Activated T-helper 1 cell treated with anti-CD3 and anti-CD28 coated beads, Interleukin-2, amount 50 U/mL, for 16 hours (primary cell): ENCODE results near the gene VPREB3.

Experiments
- DNase-seq, 2 donors: peaks; one replicate each; pipeline ENCODE4 v3.0.0-alpha.2; 2020; ENCODE audit warnings: low read depth in 1 of 2, low spot score in 1 of 2

VPREB3 gene

GRCh38 chr22:23783265-23784150, 29.3 kb upstream of the VPREB3 start:
- no peak for DNase-seq

DNA sequence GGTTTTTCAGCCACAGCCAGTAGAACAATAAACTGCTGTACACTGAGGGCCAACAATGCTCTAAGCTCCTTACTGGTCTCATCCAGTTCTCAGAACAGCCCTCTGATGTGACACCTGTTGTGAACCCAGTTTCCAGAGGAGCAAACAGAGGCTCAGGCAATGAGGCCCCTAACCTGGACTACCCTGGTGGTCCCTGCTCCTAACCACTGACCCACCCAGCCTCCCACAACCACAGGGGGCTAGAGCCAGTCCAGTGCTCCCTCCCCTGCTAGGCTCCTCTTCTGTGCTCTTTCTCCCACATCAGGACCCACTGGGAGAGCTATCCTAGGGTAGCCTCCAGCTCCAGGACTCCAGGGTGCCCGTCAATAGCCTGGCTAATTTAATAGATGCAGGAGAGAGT, 28.5 kb upstream of the VPREB3 start:
- no peak for DNase-seq

GRCh38 chr22:23782252-23782651, 28.0 kb upstream of the VPREB3 start:
- no peak for DNase-seq

- DNase-seq: no peak
These were observed 27.4 kb upstream of the VPREB3 start for GRCh38 chr22:23781511-23782183.

- DNase-seq: no peak
These were observed 26.8 kb upstream of the VPREB3 start for GRCh38 chr22:23781065-23781464.

DNA sequence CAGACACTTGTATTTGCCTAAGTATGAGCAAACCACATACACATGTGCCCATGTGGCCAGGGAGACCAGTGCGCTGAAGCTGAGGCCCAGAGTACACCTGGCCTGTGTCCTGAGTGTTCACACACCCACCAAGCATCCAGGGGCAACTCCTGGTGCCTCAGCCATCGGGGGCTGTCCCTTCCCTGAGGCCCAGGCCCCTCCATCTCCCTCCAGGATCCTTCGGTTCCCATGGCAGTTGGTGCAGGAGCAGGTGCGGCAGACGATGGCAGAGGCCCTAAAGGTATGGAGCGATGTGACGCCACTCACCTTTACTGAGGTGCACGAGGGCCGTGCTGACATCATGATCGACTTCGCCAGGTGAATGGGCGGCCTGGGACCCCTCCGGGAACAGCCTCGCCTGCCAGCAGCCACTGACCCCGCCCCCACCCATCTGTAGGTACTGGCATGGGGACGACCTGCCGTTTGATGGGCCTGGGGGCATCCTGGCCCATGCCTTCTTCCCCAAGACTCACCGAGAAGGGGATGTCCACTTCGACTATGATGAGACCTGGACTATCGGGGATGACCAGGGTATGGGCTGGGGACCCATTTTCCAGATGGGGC, 26.0 kb upstream of the VPREB3 start:
- DNase-seq: no peak

DNA sequence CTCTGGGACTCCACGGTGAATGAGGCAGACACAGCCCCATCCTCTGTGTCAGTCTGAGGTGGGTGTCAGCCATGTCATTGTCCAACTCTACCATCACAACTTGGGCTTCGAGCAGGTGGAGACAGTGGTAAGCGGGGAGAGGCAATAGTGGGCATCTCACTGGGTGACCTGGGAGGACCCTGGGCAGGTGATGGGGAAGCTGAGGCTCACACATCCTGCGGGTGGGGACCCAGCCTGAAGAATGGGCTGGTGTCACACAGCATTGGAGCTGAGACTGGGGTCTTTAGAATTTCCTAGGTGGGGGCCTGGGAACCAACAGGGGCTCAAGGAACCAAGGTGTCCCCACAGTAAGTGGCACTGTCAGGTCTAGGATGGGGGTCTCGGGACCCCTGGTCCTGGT, 25.5 kb upstream of the VPREB3 start:
- no peak for DNase-seq

GRCh38 chr22:23779083-23779482, 24.9 kb upstream of the VPREB3 start:
- DNase-seq: no peak

DNA sequence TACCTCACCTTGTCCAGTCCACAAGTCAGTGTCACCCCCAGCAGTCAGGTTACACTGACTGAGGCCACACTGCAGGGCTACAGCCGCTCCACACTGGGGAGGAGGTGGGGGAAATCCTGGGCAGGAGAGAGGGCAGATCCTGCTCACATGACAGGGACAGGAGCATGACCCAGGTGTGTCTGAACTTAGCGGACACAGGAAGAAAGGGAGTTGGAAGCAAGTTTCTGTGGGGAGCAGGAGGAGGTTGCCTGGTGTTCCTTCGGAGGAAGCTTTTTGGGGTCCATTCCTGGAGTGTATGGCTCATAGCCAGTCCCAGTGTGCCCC, 24.3 kb upstream of the VPREB3 start:
- no peak for DNase-seq

DNA sequence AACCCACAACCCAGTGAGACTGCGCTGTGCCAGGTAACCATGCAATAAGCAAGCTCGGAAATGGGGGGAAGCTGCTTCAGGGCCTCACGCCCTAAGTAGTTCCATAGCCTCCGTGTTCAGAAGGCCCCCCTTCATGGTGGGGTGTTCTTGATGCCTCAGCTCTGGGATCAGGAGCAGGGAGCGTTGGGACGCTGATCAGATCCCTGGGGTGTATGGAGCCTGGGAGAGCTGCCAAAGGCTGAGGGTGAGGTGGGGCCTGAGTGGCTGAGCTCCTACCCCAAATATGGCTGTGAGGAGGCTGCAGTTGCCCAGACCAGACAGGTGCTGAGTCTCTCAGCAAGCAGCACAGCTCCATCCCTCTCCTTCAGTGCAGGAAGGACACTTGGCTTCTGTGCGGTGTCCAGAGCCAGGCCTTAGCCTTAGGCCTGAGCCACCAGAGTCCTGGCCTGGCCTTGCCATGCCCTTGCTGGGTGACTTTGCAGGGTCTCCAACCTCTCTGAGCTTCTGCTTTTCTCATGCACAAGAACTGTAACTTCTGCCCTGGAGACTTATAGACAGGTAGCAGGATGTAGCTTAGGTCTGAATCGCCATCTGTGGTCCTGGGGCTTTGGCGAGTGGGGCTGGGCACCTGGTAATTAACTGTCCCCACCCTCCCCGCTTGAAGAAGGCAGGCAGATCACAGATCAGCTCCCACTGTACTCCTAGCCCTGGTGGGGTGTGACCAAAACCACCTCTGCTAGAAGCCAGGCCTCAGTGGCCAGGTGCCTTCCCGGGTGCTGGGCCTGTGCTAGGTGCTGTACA, 23.8 kb upstream of the VPREB3 start:
- DNase-seq: no peak

DNA sequence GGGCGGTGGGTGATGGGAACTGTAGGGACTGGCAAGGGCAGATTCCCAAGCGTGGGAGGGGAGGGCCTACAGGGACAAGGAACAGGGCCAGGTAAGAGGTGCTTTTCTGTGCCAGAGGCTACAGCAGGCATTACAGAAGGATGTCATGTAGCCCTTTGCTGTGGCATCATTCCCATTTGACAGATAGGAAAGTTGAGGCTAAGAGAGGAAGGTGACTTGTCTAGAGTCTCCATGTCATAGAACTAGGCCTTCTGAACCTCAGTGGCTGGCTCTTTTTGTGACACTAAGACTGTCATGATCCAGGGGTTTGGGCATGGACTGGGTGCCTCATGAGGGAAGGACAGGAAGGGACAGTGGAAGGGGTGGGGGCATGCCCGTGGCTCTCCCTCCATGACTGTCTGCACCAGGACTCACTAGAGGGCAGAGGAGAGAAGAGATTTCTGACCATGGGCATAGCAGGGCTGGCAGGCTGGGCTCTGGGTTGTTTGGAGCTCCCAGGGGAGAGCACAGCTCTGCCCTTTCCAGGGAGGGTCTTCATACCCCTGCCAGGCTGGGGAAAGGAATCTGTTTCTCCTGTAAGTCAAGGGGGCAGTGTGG, 21.7 kb upstream of the VPREB3 start:
- DNase-seq: no peak

GRCh38 chr22:23774922-23775436, 20.8 kb upstream of the VPREB3 start:
- no peak for DNase-seq

- no peak for DNase-seq
These were observed 20.1 kb upstream of the VPREB3 start for GRCh38 chr22:23774114-23774921.

DNA sequence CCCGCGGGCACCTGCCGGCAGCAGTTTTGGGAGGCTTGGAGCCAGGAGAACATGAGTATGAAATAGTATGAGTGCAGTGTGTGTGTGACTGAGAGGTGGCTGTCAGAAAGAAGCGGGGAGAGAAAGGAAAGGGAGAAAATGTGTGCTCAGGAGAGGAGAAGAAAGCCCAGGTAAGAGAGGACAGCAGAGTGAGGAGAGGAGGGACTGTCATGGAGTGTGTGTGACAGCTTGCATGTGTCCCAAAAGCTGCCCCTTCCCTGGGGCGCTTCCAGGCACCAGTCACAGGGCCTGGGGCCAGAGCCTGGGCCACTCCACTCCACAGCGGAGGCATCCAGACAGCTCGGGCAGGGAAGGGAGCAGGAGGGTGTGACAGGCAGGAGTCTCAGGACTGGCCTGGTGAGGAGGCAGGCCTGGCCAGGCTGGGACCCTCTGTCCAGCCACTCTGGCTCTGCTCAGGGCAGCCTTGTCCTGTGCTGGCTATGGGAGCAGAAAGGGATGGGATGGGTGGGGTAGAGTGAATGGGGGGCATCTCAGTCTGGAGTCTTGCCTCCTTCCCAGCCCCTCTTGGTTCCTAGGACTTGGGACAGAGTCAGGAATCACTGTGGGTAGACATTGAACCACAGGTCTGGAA, 19.4 kb upstream of the VPREB3 start:
- no peak for DNase-seq

GRCh38 chr22:23772649-23773473, 18.6 kb upstream of the VPREB3 start, which contains the start of gene MMP11:
Gene MMP11 (plus strand): TSS chr22:23772849. CDS start chr22:23772871, 22 bp downstream.
- peak in 1 of 2 donors; percentile 31 for DNase-seq

- no peak for DNase-seq
These were observed 18.1 kb upstream of the VPREB3 start for GRCh38 chr22:23772315-23772648.

DNA sequence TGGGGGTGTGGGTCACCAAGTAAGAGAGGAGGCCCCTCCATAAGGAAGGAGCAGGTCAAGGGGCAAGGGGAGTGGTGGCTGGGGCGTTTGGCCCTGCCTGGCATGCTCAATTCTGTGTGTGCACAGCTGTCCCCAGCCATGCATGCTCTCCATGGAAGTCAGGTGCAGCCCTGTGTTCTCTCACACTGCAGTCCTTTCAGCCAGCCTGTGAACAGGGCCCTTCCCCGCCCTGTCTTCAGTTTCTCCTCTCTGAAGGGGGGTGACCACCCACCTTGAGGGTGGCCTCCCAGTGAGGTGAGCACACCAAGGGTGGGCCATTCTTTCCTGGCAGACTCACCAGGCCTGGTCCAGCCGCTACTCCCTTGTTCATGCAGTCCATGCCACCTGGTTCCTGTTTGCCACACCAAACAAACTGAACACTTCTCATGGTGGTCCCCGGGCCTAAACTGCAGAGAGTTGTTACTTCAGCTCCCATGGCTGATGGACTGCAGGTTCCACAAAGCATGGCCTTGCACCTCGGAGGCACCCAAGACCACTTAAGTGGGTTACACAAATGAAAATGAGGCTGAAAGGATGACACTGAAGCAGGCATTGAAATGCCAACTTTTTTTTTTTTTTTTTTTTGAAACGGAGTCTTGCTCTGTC, 15.2 kb upstream of the VPREB3 start:
- no peak for DNase-seq
